T-helper 2 cell (primary cell): ENCODE measurements around the gene ISCA2.

Experiments
- DNase-seq, 5 experiments: peaks; one replicate each; pipeline versions ENCODE4 v3.0.0 to v3.0.0-alpha.2; 2012 to 2022

ISCA2 gene

GRCh38 chr14:74483321-74483720 is 10.2 kb upstream of the ISCA2 start:
- no peak for DNase-seq

DNA sequence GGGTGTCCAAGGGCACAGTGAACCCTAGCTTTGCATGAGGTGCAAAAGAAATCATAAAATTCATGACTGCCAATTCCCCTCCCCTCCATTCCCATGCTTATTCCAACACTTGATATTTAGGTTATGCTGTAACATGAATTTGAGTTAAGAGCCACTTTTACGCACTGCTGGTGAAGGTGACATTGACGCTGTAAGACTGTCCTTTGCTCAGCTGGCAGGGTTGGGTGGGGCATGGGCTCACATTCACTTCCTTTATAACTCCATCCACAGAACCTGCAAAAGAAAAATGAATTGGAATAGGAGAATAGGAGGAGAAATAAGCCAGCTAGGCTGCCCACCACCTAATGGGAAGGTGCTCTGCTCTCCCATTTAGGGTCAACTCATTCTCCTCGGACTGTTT is 7.4 kb upstream of the ISCA2 start:
- DNase-seq: no peak

- DNase-seq: no peak
Measured at GRCh38 chr14:74488786-74489397, 4.7 kb upstream of the ISCA2 start.

GRCh38 chr14:74490486-74490885 is 3.1 kb upstream of the ISCA2 start:
- DNase-seq: no peak

DNA sequence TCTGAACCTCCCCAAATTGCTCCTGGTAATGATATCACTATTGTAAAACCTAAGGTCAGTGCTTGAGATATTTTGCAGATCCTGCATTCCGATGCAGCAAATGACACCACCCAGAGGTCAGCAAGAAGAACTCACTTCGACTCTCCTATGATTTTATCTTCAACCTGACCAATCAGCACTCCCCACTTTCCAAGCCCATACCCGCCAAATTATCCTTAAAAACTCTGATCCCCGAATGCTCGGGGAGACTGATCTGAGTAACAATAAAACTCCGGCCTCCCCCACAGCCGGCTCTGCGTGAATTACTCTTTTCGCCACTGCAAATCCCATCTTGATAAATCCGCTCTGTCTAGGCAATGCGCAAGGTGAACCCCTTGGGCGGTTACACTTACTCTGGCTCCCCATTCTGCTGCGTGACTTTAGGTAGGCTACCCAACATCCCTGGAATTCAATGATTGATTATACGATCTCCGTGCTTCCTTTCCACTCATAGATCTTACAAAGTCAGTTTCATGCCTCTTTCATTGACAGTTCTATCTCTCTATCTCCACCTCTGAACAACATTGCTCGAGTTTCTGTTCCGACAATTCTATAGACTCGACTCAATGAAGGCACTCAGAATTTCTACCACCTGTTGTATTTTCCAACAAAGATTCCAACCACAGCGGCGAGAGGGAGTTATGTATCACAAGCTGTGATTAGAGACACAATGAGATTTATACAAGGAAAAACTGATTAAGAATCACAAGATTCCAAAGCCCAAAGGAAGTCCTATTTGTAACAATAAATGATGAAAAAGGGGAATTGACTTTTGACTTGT is 1.4 kb upstream of the ISCA2 start:
- DNase-seq: peak in 1 of 5 experiments; percentile 37

GRCh38 chr14:74492776-74493342 is 706 bp upstream of the ISCA2 start, which contains the start of gene NPC2:
TSS of gene NPC2 (minus strand) at chr14:74493305. CDS start at chr14:74493274, 31 bp downstream.
- DNase-seq: peak in 1 of 5 experiments; percentile 10

GRCh38 chr14:74495356-74495755 is 1.8 kb downstream of the ISCA2 start:
- peak in 1 of 5 experiments; percentile 56 for DNase-seq

- DNase-seq: no peak
Measured at GRCh38 chr14:74500417-74501134, 7.0 kb downstream of the ISCA2 start.

GRCh38 chr14:74501135-74501614 is 7.6 kb downstream of the ISCA2 start:
- DNase-seq: no peak

GRCh38 chr14:74501691-74502090 is 8.1 kb downstream of the ISCA2 start:
- DNase-seq: no peak

DNA sequence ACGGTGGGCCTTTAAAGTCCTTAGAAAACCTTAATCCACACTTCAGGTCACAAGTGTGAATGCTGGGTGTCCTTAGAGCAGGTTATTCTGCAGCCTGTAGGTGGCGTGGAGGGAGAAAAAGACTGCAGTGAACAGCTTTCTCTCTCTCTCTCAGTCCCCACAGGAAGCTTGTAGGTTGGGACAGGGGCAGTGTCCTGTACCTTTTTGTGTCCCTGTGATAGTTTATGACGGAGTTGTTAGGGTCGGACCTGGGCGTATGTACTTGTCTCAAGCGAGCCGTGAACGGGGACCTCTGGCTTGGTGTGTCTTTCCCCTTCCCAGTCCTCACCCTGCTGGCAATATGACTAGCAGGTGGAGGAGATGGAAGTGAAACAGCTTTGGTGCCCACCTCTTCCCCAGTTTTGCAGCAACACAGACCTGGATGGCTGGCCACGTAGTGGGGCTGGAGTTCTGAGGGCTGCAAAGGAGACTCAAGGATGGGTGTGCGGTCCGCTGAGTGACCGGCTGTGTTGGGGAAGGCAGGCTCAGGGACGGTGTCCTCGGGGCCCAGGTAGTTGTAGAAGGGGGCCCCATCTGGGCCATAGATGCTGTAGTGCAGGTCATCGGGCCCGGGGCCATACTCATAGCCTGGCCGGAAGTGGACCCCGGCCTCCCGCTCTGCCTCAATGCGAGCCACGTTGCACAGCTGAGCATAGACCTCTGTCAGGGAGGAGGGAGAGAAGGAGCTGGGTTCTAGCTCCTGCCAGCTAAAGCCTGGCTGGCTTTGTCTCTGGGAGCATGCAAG is 8.9 kb downstream of the ISCA2 start:
- DNase-seq: peak in 1 of 5 experiments; percentile 35

- DNase-seq: no peak
Measured at GRCh38 chr14:74503291-74503937, 9.8 kb downstream of the ISCA2 start.

DNA sequence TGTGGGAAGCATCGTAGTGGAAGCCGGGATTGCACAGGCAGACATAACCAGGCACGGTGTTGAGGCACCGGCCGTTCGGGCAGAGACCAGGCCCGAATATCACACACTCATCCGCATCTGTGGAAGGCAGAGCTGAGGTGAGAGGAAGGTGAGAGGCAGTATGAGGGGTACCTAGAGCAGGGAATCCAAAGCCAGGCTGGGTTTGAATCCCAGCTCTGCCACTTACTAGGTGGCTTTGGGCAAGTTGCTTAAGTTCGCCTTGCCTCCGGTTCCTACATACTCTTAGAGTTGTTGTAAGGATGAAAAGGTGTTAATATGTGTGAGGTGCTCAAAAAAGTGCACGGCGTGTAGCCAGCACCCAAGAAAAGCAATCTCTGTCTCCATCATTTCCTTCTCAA is 10.4 kb downstream of the ISCA2 start:
- no peak for DNase-seq

- DNase-seq: no peak
Measured at GRCh38 chr14:74504412-74504811, 10.8 kb downstream of the ISCA2 start.

GRCh38 chr14:74504874-74505720 is 11.5 kb downstream of the ISCA2 start:
- DNase-seq: no peak

GRCh38 chr14:74505831-74506230 is 12.3 kb downstream of the ISCA2 start:
- no peak for DNase-seq

- no peak for DNase-seq
Measured at GRCh38 chr14:74506411-74506851, 12.9 kb downstream of the ISCA2 start.

DNA sequence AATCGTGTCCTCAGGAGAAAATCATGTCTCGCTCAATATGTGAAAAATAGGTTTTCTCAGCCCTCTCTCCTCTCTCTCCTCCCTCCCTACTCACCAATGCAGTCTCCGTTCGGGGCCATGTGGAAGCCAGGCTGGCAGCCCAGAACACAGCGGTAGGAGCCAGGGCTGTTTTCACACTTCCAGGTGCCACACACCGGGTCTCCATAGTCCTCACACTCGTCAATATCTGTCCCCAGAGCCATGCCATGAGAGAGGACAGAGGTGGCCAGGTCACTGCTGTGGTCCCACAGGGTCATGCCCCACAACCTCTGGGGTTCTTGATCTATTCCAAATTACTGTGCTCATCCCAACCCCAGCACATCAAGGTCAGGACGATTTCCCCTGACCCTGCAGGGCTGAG is 13.5 kb downstream of the ISCA2 start:
- DNase-seq: no peak

DNA sequence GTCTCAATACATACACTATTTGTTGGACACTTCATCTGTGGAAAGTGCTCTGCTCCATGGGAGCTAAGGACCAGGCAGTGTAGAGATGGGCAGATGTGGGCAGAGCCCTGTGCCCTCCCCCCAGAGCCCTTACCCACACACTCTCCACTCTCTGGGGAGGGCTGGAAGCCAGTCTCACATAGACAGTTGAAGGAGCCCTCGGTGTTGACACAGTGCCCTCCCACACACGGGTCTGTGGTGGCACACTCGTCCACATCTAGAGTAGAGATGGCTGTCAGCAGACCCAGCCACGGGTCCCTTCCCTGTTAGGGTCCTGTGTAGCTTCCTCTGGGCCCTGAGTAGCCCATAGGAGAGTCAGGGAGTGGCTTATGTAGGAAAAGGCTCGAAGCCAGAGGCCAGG is 14.3 kb downstream of the ISCA2 start:
- DNase-seq: no peak

- DNase-seq: no peak
Measured at GRCh38 chr14:74508292-74508731, 14.7 kb downstream of the ISCA2 start.
